ENCODE results near the gene PIP4K2C. TPM values are rescaled to one million over a fixed set of nuclear protein-coding genes. Genes with fewer than 3 reads are reported as not detected.
"Not testable (repeated sequence)": the region's sequence is repeated elsewhere in the genome, so short reads cannot be mapped to it uniquely, and the experiment has no call there.

PIP4K2C gene
- total and polyA plus RNA-seq, 5 donors from 2014 or later = 24.6 to 38.6 (median 32.1) TPM

DNA sequence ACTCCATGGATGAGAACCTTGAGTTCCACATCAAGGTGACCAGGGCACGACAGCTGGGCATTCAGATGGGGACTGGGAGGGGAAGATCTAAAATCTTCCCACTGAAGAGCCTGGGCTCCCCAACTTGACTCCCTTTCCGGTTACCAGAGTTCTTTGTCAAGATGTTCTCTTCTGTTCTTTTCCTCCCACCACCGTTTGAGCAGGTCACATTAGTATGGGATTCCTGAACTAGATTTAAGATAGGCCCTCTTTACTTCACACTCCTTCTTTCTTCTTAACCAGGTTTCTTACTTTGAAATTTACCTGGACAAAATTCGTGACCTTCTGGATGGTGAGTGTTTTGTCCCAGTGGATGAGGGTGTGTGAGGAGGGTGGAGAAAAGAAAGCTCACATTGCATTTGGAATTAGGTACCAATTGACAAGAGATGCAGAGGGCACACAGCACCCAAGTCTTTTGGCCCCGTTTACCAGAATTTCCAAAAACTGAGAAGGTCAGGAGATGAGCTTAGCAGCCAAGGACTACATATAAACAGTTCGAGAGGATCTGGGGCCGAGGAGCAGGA lies 26.7 kb upstream of the PIP4K2C start:
- Histone ChIP-seq H3K27me3 (ENCODE audit: control insufficient read depth, insufficient read depth, low read length) (no peaks in the 10 kb centered on the region), H3K27ac (ENCODE audit: insufficient read depth, low read length, poor library complexity, severe bottlenecking) (no peak overlapping the region), H3K4me1 (ENCODE audit: control insufficient read depth, insufficient read depth, low read length, poor library complexity, severe bottlenecking) (no peaks in the 10 kb centered on the region), H3K36me3 (ENCODE audit: control insufficient read depth, insufficient read depth, low read length) (no peaks in the 10 kb centered on the region), H3K4me3 (ENCODE audit: low read depth, low read length) (no peak overlapping the region), H3K9me3 (ENCODE audit: control insufficient read depth in 2 of 2, low read length in 2 of 2) (no peaks in the 10 kb centered on the region)
- Mint-ChIP-seq H3K36me3 (no peaks in the 10 kb centered on the region), H3K4me1 (peaks cover 0 to 5% (median 1%) of the 10 kb centered on the region in 4 donors), H3K27ac (no peak overlapping the region), H3K27me3 (peaks cover 23% of the 10 kb centered on the region), H3K4me3 (no peak overlapping the region), H3K9me3 (no peaks in the 10 kb centered on the region)
- no peak for DNase-seq
- ATAC-seq (ENCODE audit: low read depth in 2 of 2) = no peak

DNA sequence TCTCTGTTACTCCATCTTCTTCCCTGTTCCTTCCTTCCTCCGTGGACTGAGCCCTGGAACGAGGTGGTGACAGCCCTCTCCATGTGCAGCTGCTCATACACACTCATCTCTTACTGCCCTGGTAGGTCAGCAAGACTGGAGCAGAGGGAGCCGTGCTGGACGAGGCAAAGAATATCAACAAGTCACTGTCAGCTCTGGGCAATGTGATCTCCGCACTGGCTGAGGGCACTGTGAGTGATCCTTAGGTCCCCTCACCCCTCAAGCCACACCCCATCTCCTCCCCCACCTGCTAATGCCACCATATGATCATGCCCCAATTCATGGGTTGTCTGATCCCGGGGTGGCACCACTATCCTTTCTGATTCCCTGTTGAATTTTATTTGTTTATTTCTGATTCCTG lies 22.2 kb upstream of the PIP4K2C start:
- no peaks in the 10 kb centered on the region for H3K4me1 ChIP-seq (ENCODE audit: control insufficient read depth, insufficient read depth, low read length, poor library complexity, severe bottlenecking)
- no peak for ATAC-seq (ENCODE audit: low read depth in 2 of 2)
- Mint-ChIP-seq H3K27me3 (peaks cover 3% of the 10 kb centered on the region), H3K4me1 (no peaks in the 10 kb centered on the region), H3K9me3 (no peaks in the 10 kb centered on the region), H3K27ac (no peak overlapping the region), H3K4me3 (peak overlapping the region in 1 of 4 donors; percentile 73), H3K36me3 (no peaks in the 10 kb centered on the region)
- H3K27me3 ChIP-seq (ENCODE audit: control insufficient read depth, insufficient read depth, low read length) = no peaks in the 10 kb centered on the region
- H3K27ac ChIP-seq (ENCODE audit: insufficient read depth, low read length, poor library complexity, severe bottlenecking) = no peak overlapping the region
- no peaks in the 10 kb centered on the region for H3K36me3 ChIP-seq (ENCODE audit: control insufficient read depth, insufficient read depth, low read length)
- no peak for DNase-seq
- H3K4me3 ChIP-seq (ENCODE audit: low read depth, low read length) = no peak overlapping the region
- H3K9me3 ChIP-seq (ENCODE audit: control insufficient read depth in 2 of 2, low read length in 2 of 2) = no peaks in the 10 kb centered on the region

GRCh38 chr12:57569858-57570257 lies 21.1 kb upstream of the PIP4K2C start:
- Mint-ChIP-seq H3K27ac (no peak overlapping the region), H3K4me1 (no peaks in the 10 kb centered on the region), H3K4me3 (no peak overlapping the region), H3K9me3 (no peaks in the 10 kb centered on the region), H3K27me3 (no peaks in the 10 kb centered on the region), H3K36me3 (no peaks in the 10 kb centered on the region)
- Histone ChIP-seq H3K4me3 (ENCODE audit: low read depth, low read length) (no peak overlapping the region), H3K9me3 (ENCODE audit: control insufficient read depth in 2 of 2, low read length in 2 of 2) (no peaks in the 10 kb centered on the region), H3K4me1 (ENCODE audit: control insufficient read depth, insufficient read depth, low read length, poor library complexity, severe bottlenecking) (no peaks in the 10 kb centered on the region), H3K27ac (ENCODE audit: insufficient read depth, low read length, poor library complexity, severe bottlenecking) (no peak overlapping the region), H3K27me3 (ENCODE audit: control insufficient read depth, insufficient read depth, low read length) (no peaks in the 10 kb centered on the region), H3K36me3 (ENCODE audit: control insufficient read depth, insufficient read depth, low read length) (no peaks in the 10 kb centered on the region)
- DNase-seq = no peak
- ATAC-seq (ENCODE audit: low read depth in 2 of 2) = no peak

GRCh38 chr12:57570438-57570837 lies 20.6 kb upstream of the PIP4K2C start:
- H3K36me3 Mint-ChIP-seq; H3K27me3 ChIP-seq (ENCODE audit: control insufficient read depth, insufficient read depth, low read length); H3K4me1 ChIP-seq (ENCODE audit: control insufficient read depth, insufficient read depth, low read length, poor library complexity, severe bottlenecking); H3K9me3 ChIP-seq (ENCODE audit: control insufficient read depth in 2 of 2, low read length in 2 of 2); H3K27ac Mint-ChIP-seq; ATAC-seq (ENCODE audit: low read depth in 2 of 2); H3K4me1 Mint-ChIP-seq; H3K4me3 Mint-ChIP-seq; H3K9me3 Mint-ChIP-seq; H3K4me3 ChIP-seq (ENCODE audit: low read depth, low read length); DNase-seq; H3K36me3 ChIP-seq (ENCODE audit: control insufficient read depth, insufficient read depth, low read length); H3K27me3 Mint-ChIP-seq; H3K27ac ChIP-seq (ENCODE audit: insufficient read depth, low read length, poor library complexity, severe bottlenecking): not testable (repeated sequence)

DNA sequence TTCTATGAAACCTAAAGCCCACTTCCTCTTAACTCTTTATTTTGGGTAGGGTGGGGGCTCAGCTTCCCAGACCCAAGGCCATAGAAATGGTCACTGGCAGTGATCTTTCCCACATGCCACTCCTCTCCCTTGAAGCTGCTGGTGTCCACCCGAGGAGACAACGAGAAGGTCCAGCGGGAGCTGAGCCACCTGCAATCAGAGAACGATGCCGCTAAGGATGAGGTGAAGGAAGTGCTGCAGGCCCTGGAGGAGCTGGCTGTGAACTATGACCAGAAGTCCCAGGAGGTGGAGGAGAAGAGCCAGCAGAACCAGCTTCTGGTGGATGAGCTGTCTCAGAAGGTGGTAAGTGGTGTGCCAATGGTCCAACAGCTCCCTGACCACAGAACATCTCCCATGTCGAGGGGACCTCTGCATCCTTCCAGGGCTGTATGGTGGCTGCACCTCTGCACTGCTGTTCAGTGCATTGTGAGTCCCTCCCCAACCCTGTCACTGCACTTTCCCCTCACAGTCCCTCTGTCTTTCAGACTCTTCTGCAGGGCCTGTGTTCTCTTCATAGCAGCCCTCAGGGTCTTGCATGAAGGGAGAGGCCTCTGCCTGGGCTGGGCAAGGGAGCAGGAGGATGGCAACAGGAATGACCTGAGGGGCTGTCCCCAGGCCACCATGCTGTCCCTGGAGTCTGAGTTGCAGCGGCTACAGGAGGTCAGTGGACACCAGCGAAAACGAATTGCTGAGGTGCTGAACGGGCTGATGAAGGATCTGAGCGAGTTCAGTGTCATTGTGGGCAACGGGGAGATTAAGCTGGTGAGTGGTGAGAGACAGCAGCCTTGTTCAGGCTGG lies 18.8 kb upstream of the PIP4K2C start:
- no peak for ATAC-seq (ENCODE audit: low read depth in 2 of 2)
- H3K36me3 ChIP-seq (ENCODE audit: control insufficient read depth, insufficient read depth, low read length) = no peaks in the 10 kb centered on the region
- H3K4me3 Mint-ChIP-seq = no peak overlapping the region
- H3K4me1 ChIP-seq (ENCODE audit: control insufficient read depth, insufficient read depth, low read length, poor library complexity, severe bottlenecking) = no peaks in the 10 kb centered on the region
- no peaks in the 10 kb centered on the region for H3K36me3 Mint-ChIP-seq
- no peak for DNase-seq
- peaks cover 8% of the 10 kb centered on the region for H3K27me3 Mint-ChIP-seq
- H3K9me3 ChIP-seq (ENCODE audit: control insufficient read depth in 2 of 2, low read length in 2 of 2) = no peaks in the 10 kb centered on the region
- H3K9me3 Mint-ChIP-seq = no peaks in the 10 kb centered on the region
- H3K27ac ChIP-seq (ENCODE audit: insufficient read depth, low read length, poor library complexity, severe bottlenecking) = no peak overlapping the region
- no peaks in the 10 kb centered on the region for H3K4me1 Mint-ChIP-seq
- H3K4me3 ChIP-seq (ENCODE audit: low read depth, low read length) = no peak overlapping the region
- H3K27me3 ChIP-seq (ENCODE audit: control insufficient read depth, insufficient read depth, low read length) = no peaks in the 10 kb centered on the region
- H3K27ac Mint-ChIP-seq = peak overlapping the region in 1 of 3 donors; percentile 38

- H3K4me1 ChIP-seq (ENCODE audit: control insufficient read depth, insufficient read depth, low read length, poor library complexity, severe bottlenecking) = no peaks in the 10 kb centered on the region
- no peak overlapping the region for H3K4me3 Mint-ChIP-seq
- no peak overlapping the region for H3K27ac Mint-ChIP-seq
Measured at GRCh38 chr12:57574795-57575194, 16.2 kb upstream of the PIP4K2C start.

GRCh38 chr12:57575771-57576612 lies 15.0 kb upstream of the PIP4K2C start:
- H3K27ac Mint-ChIP-seq = peak overlapping the region in 2 of 3 donors; percentile 67 to 71
- Histone ChIP-seq H3K36me3 (ENCODE audit: control insufficient read depth, insufficient read depth, low read length) (no peaks in the 10 kb centered on the region), H3K27me3 (ENCODE audit: control insufficient read depth, insufficient read depth, low read length) (no peaks in the 10 kb centered on the region), H3K4me1 (ENCODE audit: control insufficient read depth, insufficient read depth, low read length, poor library complexity, severe bottlenecking) (no peaks in the 10 kb centered on the region), H3K27ac (ENCODE audit: insufficient read depth, low read length, poor library complexity, severe bottlenecking) (no peak overlapping the region), H3K4me3 (ENCODE audit: low read depth, low read length) (no peak overlapping the region), H3K9me3 (ENCODE audit: control insufficient read depth in 2 of 2, low read length in 2 of 2) (no peaks in the 10 kb centered on the region)
- peak overlapping the region in 1 of 4 donors; percentile 82 for H3K4me3 Mint-ChIP-seq
- no peak for DNase-seq
- H3K36me3 Mint-ChIP-seq = no peaks in the 10 kb centered on the region
- no peaks in the 10 kb centered on the region for H3K9me3 Mint-ChIP-seq
- H3K27me3 Mint-ChIP-seq = peaks cover 12% of the 10 kb centered on the region
- ATAC-seq (ENCODE audit: low read depth in 2 of 2) = no peak
- no peaks in the 10 kb centered on the region for H3K4me1 Mint-ChIP-seq

More at GRCh38 chr12:57574795-57575194, 16.2 kb upstream of the PIP4K2C start:
- Mint-ChIP-seq H3K36me3 (no peaks in the 10 kb centered on the region), H3K9me3 (no peaks in the 10 kb centered on the region), H3K27me3 (peaks cover 12% of the 10 kb centered on the region), H3K4me1 (no peaks in the 10 kb centered on the region)
- H3K36me3 ChIP-seq (ENCODE audit: control insufficient read depth, insufficient read depth, low read length) = no peaks in the 10 kb centered on the region
- H3K27me3 ChIP-seq (ENCODE audit: control insufficient read depth, insufficient read depth, low read length) = no peaks in the 10 kb centered on the region
- DNase-seq (no peak), ATAC-seq (ENCODE audit: low read depth in 2 of 2) (no peak)
- no peaks in the 10 kb centered on the region for H3K9me3 ChIP-seq (ENCODE audit: control insufficient read depth in 2 of 2, low read length in 2 of 2)
- H3K27ac ChIP-seq (ENCODE audit: insufficient read depth, low read length, poor library complexity, severe bottlenecking) = no peak overlapping the region
- H3K4me3 ChIP-seq (ENCODE audit: low read depth, low read length) = no peak overlapping the region

All from CD4-positive, CD25-positive, alpha-beta regulatory T cell (primary cell).